ENCODE results near the gene SAXO1.

The SAXO1 gene

GRCh38 chr9:18888290-18888689, 144.7 kb downstream of the SAXO1 start:
- Mint-ChIP-seq H3K9me3 (peaks cover 16% of the 10 kb centered on the region), H3K27ac (peak overlapping the region in 1 of 3 experiments; percentile 64), H3K4me1 (peaks cover 29% of the 10 kb centered on the region), H3K36me3 (ENCODE audit: low read depth) (peaks cover 41% of the 10 kb centered on the region), H3K27me3 (ENCODE audit: low read depth) (no peaks in the 10 kb centered on the region), H3K4me3 (no peak overlapping the region)
- no peak for TF ChIP-seq CTCF (IDR thresholded peaks at IDR 0.05; ENCODE audit: unreplicated experiment in 3 of 3)

- Mint-ChIP-seq H3K27me3 (ENCODE audit: low read depth) (no peaks in the 10 kb centered on the region), H3K27ac (no peak overlapping the region), H3K36me3 (ENCODE audit: low read depth) (peaks cover 38% of the 10 kb centered on the region), H3K4me3 (no peak overlapping the region), H3K9me3 (peaks cover 13% of the 10 kb centered on the region), H3K4me1 (peaks cover 29% of the 10 kb centered on the region)
- TF ChIP-seq CTCF (IDR thresholded peaks at IDR 0.05; ENCODE audit: unreplicated experiment in 3 of 3) = no peak
Observed at GRCh38 chr9:18887546-18887945, 145.5 kb downstream of the SAXO1 start.

GRCh38 chr9:18881758-18882157, 151.3 kb downstream of the SAXO1 start:
- H3K36me3 Mint-ChIP-seq (ENCODE audit: low read depth) = peaks cover 25% of the 10 kb centered on the region
- no peak overlapping the region for H3K4me3 Mint-ChIP-seq
- no peak for TF ChIP-seq CTCF (IDR thresholded peaks at IDR 0.05; ENCODE audit: unreplicated experiment in 3 of 3)
- H3K4me1 Mint-ChIP-seq = no peaks in the 10 kb centered on the region
- H3K27me3 Mint-ChIP-seq (ENCODE audit: low read depth) = no peaks in the 10 kb centered on the region
- no peak overlapping the region for H3K27ac Mint-ChIP-seq
- H3K9me3 Mint-ChIP-seq = peaks cover 24% of the 10 kb centered on the region

- peaks cover 29% of the 10 kb centered on the region for H3K9me3 Mint-ChIP-seq
- peaks cover 10% of the 10 kb centered on the region for H3K36me3 Mint-ChIP-seq (ENCODE audit: low read depth)
- no peaks in the 10 kb centered on the region for H3K27me3 Mint-ChIP-seq (ENCODE audit: low read depth)
- no peaks in the 10 kb centered on the region for H3K4me1 Mint-ChIP-seq
- no peak overlapping the region for H3K27ac Mint-ChIP-seq
- no peak for TF ChIP-seq CTCF (IDR thresholded peaks at IDR 0.05; ENCODE audit: unreplicated experiment in 3 of 3)
- no peak overlapping the region for H3K4me3 Mint-ChIP-seq
Observed at GRCh38 chr9:18877984-18878383, 155.0 kb downstream of the SAXO1 start.
